Lower leg skin (tissue), 3 donors: ENCODE results near the gene MAGEA9.

Experiments
- POLR2A ChIP-seq, 2 donors: fragments of 450-650 bp; IDR thresholded peaks; one replicate each; pipeline ENCODE4 v1.6.1; 2016 to 2017; ENCODE audit warnings: antibody characterized with exemption in 2 of 2, mild to moderate bottlenecking in 1 of 2, moderate library complexity in 1 of 2
- TF ChIP-seq, protein P1 (sequence below), 3 donors: fragments of 450-650 bp; IDR thresholded peaks; one replicate each; pipeline ENCODE4 v1.5.1; 2016; ENCODE audit warnings: antibody characterized with exemption in 3 of 3, mild to moderate bottlenecking in 3 of 3, moderate library complexity in 2 of 3

- no peak for TF ChIP-seq POLR2A (IDR thresholded peaks at IDR 0.05)
- TF ChIP-seq, protein P1, sequence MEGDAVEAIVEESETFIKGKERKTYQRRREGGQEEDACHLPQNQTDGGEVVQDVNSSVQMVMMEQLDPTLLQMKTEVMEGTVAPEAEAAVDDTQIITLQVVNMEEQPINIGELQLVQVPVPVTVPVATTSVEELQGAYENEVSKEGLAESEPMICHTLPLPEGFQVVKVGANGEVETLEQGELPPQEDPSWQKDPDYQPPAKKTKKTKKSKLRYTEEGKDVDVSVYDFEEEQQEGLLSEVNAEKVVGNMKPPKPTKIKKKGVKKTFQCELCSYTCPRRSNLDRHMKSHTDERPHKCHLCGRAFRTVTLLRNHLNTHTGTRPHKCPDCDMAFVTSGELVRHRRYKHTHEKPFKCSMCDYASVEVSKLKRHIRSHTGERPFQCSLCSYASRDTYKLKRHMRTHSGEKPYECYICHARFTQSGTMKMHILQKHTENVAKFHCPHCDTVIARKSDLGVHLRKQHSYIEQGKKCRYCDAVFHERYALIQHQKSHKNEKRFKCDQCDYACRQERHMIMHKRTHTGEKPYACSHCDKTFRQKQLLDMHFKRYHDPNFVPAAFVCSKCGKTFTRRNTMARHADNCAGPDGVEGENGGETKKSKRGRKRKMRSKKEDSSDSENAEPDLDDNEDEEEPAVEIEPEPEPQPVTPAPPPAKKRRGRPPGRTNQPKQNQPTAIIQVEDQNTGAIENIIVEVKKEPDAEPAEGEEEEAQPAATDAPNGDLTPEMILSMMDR (IDR thresholded peaks at IDR 0.05): no peak
Observed at GRCh38 chrX:149818652-149819051, 36.9 kb downstream of the MAGEA9 start.
